GM18520 (cell line): ENCODE measurements around the gene AOPEP.

Source experiments
- ATAC-seq: cut with Tn5 transposase; IDR thresholded peaks from one replicate; pipeline ENCODE4 v1.9.1; 2021; ENCODE audit not compliant: unreplicated experiment

Gene AOPEP

DNA sequence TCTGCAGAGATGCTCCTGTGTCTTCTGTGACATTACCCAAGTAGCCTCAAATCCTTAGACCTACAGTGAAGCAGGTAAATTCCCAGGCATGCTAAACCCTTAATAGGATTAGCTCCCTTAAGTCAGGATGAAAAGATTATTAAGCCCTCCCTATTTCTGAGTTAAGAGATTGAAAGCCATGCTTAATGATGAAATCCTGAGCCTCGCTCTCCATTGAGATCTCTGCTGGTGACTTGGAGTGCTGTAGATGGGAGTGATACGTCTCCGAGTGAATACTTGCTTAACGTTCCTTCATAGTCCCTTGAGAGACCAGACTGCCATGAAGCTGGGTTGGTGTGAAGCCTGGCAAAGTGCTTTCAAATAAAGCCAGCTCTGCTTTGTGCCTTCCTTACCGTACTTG, 34.2 kb downstream of the AOPEP start:
- no peak for ATAC-seq

DNA sequence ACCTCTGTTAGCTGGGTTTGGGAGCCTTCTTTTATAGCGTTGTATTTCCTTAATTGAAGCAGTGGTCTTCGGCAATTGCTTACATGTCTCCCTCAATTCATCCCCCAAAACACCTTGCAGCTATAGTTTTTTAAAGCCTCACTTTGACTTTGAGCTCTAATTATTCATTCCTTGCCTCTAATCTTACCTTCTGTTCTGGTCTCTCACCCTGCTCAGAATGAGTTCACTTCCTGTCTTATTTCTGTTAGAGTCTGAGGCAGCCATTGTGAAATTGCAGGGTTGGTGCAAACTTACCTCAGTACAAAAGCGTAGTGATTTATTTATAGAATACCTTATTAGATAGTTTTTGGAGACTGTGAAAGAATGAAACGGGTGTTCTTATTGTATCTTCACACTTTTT, 35.0 kb downstream of the AOPEP start:
- no peak for ATAC-seq

DNA sequence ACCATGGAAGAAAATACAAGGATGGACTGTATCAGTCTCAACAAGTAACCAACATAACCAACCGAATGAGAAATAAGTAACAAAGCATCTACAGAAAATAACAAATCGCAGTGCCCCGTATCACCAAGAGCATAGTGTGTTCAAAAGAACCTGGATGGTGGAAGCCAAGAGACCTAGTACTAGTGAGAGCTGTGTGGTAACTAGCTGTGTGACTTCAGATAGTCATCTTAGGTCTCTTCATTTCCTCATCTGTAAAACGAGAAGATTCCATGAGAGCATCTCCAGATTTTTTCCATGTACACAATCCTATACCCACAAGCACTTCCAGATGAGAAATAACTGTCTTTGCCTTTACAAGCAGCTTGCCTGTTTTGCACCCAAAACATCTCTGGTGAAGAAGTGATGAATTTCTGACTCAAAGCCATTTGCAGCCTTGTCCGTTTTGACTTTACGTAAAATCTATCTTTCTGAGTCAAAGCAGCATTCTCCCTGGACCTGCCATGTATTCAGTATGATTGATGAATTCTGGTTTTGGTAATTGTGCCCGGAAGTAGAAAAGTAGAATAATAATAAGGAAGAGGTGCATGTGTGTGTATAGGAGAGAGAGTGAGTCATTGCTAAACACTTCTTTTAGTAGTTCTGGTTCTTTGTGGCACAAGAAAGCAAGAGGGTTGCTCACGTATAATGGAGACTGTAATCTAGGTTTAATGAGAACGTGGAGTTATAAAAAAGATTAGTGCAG, 41.0 kb downstream of the AOPEP start:
- ATAC-seq, result no peak

DNA sequence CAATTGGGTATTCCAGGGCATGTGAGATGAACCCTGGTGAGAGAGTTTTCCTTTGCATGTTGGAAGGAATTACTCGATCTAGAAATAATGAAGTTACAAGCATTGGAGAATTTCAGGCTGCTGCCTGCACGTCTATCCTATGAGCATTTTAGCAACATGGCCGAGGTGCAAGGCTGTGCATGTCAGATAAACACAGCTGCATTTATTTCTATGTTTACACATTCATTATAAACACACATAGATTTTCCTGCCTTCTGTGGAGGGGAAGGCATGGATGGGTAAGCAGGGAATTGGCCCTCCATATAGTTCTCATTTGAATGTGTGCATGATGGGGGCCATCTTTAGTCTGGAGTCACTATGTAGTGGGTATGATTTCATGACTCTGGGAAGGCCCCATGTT, 42.3 kb downstream of the AOPEP start:
- ATAC-seq, result no peak

DNA sequence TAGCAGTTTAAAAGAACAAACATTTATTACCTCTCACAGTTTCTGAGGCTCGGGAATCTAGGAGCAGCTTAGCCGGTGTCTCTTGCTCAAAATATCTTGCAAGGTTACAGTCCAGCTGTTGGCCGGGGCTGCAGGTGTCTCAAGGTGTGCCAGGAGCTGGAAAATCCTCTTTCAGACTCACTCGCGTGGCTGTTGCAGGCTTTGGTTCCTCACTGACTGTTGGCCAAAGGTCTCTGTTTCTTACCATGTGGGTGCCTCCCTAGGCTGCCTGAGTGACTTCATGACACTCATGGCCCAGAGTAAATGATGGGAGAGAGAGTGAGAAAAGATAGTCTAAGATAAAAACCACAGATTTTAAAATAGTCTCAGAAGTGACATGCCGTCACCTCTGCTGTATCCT, 43.8 kb downstream of the AOPEP start:
- no peak for ATAC-seq

DNA sequence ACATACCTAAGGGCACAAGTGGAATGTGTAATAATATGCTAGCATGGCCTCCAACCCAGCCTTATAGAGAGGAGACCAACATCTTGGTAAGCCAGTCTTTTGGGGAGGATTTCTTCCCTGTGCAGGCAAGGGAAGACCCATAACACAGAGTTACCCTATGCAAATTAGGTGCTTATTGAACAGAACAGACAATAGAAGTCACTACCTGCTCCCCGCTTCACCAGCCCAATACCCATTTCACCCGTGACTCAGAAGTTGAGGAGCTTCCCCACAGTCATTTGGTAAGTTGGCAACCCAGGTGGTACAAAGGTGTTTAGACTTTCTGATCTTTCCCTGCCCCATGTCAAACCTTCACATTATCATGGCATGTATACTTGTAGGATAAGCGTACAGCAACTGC, 44.6 kb downstream of the AOPEP start:
- ATAC-seq, result no peak

DNA sequence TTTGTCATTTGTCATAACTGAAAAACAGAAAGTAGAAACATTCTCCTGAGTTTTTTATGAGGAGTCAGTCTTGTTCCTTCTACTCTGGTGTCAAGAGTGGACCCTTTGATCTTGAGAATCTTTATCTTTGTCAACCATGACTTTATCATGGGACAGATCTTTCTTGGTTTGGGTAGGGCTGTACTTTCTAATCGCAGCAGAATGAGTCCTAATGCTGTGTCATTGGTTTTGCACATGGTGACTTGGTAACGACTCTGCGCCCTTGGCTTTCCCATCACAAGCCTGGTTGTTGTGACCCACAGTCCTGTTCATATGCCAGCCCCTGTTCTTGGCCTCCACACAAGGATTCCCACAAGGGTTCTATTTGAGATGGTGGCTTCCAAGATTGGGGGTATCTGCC, 45.6 kb downstream of the AOPEP start:
- ATAC-seq, result no peak

DNA sequence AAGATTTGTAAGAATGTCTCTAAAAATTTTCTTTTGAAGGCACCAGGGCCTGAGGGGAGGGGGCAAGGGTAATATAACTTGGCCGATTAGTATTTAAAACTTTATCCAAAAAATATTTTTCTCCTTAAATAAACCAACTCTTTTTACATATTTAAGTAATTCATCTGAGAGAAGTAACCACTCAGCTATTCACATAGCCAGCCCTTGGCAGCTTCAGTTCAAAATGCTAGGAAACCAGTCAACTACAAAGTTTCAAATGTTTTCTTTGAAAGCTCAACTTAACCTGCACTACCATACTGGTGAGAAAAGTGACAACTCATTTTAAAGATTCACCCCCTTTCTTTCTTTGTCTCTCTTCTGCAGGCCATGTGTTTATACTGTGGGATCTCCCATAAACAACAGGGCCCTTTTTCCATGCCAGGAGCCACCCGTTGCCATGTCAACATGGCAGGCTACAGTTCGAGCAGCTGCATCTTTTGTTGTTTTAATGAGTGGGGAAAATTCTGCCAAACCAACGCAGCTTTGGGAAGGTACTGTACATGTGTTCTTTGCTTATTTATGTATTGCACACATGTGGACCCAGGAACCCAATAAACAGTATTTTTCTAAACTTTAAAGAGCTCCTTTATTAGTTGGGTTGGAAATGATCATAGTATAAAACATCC, 46.3 kb downstream of the AOPEP start:
- ATAC-seq, result no peak

DNA sequence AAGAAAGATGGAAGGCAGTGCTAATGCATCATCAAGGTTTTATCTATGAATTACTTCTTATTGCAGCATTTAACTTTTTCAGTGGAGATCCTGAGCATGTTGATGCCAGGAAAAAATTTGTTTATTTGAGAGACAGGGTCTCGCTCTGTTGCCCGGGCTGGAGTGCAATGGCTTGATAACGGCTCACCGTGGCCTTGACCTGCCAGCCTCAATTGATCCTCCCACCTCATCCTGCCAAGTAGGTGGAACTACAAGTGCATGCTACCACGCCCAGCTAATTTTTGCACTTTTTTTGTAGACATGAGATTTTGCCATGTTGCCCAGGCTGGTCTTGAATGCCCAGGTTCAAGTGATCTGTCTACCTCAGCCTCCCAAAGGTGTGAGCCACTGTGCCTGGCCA, 47.2 kb downstream of the AOPEP start:
- ATAC-seq, result no peak

DNA sequence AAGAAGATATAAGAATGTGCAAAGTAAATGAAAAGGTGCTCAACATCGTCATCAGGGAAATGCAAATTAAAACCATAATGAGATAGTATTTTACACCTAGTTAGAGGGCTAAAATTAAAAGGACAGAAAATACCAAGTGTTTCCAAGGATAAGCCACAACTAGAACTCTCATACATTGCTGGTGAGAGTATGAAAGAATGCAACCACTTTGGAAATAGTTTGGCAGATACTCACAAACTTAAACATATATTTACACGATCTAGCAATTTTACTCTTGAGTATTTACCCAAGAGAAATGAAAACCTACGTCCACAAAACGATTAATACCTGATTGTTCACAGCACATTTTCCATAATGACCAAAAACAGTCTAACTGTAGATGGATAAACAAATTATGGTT, 51.5 kb downstream of the AOPEP start:
- no peak for ATAC-seq

DNA sequence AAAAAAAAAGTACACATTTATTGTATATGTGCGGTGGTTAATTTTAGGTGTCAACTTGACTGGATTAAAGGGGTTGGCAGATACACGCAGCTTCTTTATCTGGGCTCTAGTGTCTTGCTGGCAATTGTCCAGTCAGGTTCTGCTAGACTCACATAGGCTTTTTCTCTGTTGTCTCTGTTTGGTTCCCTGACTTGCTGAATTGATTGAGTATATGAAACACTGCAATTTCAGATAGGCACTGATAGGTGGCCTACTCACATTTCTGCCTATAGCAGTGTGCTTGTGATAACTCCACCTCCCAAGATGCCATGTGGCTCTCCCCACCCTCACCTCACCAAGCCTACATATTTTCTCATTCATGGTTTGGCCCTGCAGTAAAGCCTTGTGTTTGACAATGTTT, 52.5 kb downstream of the AOPEP start:
- no peak for ATAC-seq

DNA sequence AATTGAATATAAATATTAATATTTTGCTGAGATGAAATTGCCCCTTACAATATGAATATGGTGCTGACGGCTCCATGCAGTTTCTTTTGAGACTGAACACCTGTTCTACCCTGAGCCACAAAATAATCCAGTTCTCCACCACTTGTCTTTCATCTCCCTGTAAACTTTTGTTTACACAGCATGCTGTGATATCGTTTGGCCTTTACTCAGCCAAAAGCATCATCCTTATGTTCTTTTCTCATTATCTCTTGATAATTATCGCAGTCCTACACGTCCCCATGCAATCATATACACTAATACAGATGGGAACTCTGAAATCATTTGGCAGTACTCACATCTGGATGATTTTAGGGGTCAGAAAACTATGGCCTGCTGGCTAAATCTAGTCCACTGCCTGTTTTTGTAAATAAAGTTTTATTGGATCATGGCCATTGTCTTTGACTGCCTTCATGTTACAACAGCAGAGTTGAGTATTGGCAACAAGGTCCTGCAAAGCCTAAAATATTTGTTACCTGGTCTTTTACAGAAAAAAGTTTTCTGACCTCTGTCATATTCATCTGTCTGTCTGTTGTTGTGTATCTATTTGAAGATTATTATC, 53.3 kb downstream of the AOPEP start:
- ATAC-seq, result no peak

DNA sequence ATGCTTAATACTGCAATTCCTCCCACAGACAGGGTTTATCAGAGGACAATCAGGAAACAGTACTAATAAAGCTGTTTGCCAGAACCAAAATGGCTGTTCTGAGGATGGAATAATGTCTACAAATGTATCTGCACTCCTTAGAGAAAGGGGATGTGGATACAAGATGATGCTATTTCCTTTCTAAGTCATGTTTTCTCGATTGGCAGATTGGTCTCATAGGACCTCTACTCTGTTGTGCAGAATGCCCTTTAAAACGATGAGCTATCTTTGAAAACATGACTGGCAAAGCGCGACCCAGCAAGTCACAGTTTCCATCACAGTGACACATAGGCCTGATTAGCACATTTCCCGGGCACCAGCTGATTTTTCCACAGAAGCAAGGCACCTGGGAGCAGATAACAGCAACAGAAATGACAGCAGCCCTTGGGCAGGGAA, 54.0 kb downstream of the AOPEP start:
- ATAC-seq, result no peak

DNA sequence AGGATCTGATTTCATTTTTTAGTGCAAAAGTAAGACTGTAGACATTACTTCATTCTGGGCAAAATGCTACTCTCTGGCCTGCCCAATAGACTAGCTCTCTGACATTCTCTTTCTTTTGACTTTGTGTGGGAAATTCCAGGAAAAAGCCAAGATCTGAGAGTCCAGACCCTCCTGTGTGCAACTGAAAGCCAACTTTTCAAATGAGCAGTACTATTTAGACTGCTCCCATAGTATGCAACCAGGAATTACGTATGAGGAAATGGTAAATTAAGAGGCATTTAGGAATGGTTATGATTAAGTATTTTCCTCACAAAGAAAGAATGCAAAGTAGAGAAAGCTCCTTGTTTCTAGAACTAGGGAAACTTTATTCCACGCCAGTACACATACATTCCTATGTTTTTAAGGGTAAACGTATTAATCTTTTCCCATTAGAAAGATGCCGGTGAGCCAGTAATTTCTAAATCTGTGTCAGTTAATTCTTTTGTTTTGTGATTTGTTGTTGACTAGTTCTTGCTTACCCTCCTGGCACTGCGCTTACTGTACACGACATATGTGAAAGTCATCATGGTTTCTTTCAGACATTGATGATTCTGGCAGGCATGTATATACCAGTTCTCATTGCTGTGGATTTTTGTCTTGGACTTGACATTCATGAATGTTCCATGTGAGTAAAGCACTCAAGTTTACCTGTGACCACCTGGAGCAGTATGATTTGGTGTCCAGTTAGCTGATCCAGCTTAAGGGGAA, 56.0 kb downstream of the AOPEP start:
- no peak for ATAC-seq

DNA sequence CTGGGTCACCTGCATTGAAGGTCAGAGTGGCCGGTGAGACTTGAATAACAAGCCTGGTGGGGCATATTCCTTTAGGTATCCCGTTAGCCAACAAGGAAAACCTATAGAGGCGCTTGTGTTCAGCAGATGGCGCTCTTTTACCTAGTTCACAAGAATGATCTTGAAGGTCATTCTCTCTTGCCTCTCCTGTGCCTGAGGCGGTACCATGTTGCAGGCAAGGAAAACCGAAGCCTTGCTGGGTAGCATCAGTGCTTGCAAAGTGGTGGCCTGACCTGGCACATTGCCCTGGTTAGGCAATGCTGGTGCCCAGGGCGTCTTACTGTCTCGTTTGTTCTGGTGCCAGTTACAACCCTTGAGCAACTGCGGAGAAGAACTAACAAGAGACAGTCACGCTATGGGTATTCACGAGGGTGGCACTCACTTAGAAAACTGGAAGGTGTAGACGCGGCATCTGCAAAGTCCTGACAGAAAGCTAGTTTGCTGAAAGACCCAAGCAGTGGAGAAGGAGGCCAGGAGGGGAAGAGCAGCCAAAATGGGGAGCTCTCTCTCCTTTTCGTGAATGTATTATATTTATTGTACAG, 56.7 kb downstream of the AOPEP start:
- ATAC-seq, result no peak

DNA sequence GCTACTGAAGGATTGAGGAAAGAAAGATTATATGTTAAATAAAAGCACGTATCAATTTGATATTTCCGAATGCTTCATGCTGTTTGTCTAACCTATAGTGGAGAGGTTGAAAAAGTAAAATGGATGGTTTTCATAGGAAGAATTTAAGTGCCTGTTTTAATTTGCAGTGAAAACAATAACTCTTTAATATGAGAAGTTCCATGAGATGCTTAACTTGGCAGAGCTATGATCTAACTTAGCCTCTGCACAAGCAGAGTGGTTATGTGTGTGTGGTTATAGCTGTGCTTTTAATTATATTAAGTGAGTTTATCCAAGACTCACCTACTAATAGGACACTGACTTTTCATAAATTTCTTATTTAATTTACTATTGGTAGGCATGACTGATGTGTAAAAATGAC, 57.4 kb downstream of the AOPEP start:
- ATAC-seq, result no peak

DNA sequence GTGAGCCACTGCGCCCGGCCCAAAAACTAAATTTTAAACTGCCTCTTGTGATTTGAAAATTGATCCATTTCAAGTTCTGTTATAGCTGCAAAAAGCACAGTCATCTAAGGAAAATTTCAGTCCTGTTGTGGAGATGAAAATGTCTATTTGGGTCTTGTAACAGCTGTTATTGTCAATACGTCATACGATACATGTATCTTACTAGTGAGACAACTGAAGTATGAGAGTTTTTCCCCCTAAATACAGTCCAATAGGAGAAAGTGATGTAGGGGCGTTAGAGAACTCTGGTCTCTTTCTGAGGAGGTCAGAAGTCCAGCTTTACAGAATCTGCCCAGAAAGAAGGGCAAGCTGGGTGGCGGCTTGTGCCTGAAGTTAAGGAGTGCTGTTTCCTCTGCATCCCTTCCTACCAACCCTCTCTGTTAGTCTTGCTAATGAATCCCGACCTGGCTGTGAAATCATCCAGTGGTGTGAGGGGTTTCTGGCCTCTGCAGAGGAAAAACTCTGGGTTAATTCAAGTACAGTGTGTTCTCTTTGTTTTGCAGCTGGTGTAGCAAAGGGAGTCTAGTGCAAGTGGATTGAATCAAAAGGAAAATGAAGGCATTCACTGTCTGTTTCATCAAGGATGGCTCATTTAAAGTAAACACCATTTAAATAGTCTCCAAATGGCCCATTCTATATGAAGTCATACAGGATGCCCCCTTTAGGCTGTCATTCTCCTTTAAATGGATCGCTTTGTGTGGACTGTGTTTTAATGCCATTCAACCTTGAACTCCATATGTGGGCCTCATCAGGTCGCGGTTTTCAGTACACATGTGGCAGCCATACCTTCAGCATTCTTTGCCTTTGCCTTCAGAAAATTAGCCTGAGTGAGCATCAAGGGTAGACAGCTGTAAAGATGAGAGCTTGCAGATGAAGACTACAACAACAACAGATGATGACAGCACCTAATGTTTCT, 59.0 kb downstream of the AOPEP start:
- ATAC-seq, result no peak

DNA sequence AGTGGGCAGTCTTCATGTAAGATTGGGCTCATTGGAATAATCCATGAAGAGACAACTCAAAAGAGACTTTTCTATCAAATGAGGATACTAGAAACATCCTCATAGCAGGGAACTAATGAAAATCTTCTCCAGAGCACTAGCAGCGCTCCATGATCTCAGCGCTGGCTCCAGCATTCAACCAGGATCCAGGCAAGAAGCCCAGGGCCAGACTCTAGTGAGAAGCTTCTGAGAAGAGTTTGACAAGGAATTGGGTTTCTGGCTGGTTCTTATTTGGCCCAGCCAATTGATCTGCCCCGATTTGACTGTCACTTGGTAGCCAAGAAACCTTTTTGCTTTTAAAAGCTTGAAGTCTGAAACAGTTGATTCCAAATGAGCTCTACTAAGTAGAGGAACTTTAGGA, 60.1 kb downstream of the AOPEP start:
- ATAC-seq, result no peak

DNA sequence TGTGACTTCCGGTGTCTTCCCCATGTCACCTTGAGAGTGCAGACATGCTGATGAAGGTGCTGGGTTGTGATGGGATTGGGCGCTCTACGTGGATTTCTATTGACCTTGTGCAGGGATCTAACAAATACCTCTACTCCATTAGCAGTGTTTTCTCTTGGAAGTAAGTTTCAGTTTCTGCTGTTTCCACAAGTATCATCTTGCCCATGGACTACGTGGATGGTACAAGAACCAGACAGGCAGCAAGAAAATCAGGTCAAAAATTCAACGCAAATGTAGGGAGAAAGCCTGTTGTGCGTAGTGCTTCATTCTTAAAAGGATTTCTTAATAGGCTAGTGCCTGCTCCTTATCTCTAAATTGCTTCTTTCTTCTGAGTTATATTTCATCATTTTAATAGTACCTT, 60.8 kb downstream of the AOPEP start:
- ATAC-seq, result no peak

DNA sequence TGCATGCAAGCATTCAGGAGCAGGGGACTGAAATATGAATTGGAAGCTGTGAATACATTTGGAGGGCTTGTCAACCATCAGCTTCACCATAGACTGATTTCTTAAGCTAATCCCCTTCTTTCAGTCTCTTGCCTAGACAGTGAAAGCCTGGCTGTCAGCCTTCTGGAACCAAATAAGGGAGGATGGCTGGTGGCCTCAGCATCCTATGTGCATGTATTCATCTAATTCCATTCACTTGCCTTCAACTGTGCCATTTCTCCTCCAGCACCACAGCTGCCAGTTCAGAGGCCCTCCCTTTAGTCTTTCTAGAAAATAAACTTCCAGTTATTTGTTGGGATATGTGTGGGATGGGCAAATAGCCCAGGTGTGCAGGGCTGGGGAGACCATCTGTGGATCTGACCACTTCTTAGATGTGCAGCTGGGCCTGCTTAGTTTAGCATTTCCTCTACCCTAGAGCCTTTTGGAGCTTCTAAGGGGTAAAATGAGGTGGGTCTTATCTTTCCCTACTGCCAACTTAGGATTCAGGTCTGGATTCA, 62.1 kb downstream of the AOPEP start:
- no peak for ATAC-seq
